Activated CD4-positive, alpha-beta T cell treated with anti-CD3 and anti-CD28 coated beads, Interleukin-2, amount 10 ng/mL, durations not matched to agents 24 days and 14 days (primary cell): ENCODE data around the gene CFAP221. TPM values are rescaled to one million over a fixed set of nuclear protein-coding genes. Genes with fewer than 3 reads are reported as not detected.

Experiments used
- DNase-seq: peaks from one replicate; pipeline ENCODE4 v3.0.0; 2022
- H3K27ac Mint-ChIP-seq: one replicate; pipeline ENCODE4 v1.8.0; 2022; ENCODE audit warnings: mild to moderate bottlenecking, mixed read lengths
- H3K27me3 Mint-ChIP-seq: one replicate; pipeline ENCODE4 v1.8.0; 2022; ENCODE audit warnings: mixed read lengths
- H3K36me3 Mint-ChIP-seq: one replicate; pipeline ENCODE4 v1.8.0; 2022; ENCODE audit warnings: low read depth, mild to moderate bottlenecking, mixed read lengths
- H3K4me1 Mint-ChIP-seq: one replicate; pipeline ENCODE4 v1.8.0; 2021; ENCODE audit warnings: mixed read lengths
- H3K4me3 Mint-ChIP-seq: one replicate; pipeline ENCODE4 v1.8.0; 2022; ENCODE audit warnings: mild to moderate bottlenecking, moderate library complexity, mixed read lengths
- H3K9me3 Mint-ChIP-seq: one replicate; pipeline ENCODE4 v1.8.0; 2021; ENCODE audit warnings: mixed read lengths
- intact Hi-C: fragments of 100-400 bp; cut with micrococcal nuclease; formaldehyde crosslinking; loops from one replicate; pipeline ENCODE4 v1.15.1; 2023
- total RNA-seq: library from RNA; stranded (reverse); gene quantifications from 2 replicates; pipeline ENCODE4 v1.2.3, GENCODE V29; 2022

The CFAP221 gene
- total RNA-seq, 1 donor from 2014 or later = not detected

DNA sequence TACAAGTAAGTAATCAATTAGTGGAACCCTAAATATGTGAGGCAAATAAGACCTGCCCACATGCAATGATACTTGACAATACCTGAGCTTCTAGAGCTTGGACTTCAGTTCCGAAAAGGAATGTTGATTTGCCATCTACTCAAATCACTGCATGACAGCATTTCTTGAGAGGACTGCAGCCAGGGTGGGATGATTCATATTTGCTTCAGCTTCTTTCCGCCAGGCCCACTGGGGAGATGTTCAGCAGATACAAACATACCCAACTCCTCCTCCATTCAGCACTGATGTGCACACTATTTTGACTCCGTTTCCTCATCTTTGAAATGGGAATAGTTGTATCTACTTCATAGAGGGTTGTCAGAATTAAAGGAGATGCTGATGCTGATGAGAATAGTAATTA, 106.0 kb downstream of the CFAP221 start:
- no peaks in the 10 kb centered on the region for H3K4me1 Mint-ChIP-seq
- DNase-seq = no peak
- no peak overlapping the region for H3K4me3 Mint-ChIP-seq
- no peaks in the 10 kb centered on the region for H3K9me3 Mint-ChIP-seq
- intact Hi-C loops = no loop called here
- H3K27me3 Mint-ChIP-seq = peaks cover 24% of the 10 kb centered on the region
- no peak overlapping the region for H3K27ac Mint-ChIP-seq
- no peaks in the 10 kb centered on the region for H3K36me3 Mint-ChIP-seq

DNA sequence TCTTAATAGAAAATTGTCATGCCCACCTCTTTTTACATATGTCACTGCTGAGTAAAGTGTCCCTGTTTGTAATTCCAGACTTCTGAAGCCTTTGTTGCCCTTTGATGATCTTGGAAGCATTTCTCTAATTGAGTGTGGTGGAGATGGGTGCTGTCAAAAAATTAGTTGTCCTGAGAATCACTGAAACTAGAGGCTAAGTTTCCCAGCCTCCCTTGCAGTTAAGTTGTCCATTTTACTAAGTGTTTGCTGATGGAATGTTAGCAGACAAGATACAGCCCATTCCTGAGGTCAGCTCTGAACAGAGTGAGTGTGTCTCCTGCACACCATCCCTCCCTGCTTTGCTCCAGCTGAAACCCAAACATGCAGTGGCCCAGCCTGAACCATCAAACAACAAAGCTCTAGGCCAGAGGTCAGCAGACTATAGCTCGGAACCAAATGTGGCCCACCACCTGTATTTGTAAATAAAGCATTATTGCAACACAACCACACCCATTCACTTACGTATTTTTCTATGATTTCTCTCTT, 106.7 kb downstream of the CFAP221 start:
- intact Hi-C loops = no loop called here
- Mint-ChIP-seq H3K27ac (no peak overlapping the region), H3K9me3 (no peaks in the 10 kb centered on the region), H3K27me3 (peaks cover 26% of the 10 kb centered on the region), H3K4me3 (no peak overlapping the region), H3K36me3 (no peaks in the 10 kb centered on the region), H3K4me1 (no peaks in the 10 kb centered on the region)
- no peak for DNase-seq

DNA sequence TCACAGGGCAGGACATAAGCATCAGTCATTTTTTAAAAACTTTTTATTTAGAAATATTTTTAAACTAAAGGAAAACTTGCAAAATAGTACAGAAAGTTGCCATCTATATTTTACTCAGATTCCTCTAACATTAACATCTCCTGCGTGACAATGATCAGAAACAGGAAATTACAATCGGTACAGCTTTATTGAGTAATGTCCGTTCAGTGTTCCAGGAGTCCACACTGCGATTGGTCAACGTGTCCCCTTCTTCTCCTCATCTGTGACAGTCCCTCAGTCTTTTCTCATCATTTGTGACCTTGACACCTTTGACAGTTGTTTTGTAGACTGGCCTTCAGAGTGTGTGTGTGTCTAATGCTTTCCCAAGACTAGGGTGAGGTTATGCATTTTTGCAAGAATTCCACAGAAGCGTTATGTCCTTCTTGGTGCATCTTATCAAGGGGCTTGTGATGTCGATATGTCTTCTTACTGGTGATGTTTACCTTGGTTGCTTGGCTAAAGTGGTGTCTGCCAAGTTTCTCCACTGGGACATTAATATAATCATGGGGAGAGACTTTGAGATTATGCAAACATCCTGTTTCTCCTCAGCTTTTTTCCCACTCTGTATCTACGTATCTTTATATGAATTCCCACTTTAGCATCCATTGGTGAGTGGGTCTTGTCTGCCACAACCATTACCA, 113.4 kb downstream of the CFAP221 start:
- H3K27me3 Mint-ChIP-seq = peaks cover 11% of the 10 kb centered on the region
- H3K27ac Mint-ChIP-seq = no peak overlapping the region
- intact Hi-C loops = no loop called here
- no peaks in the 10 kb centered on the region for H3K36me3 Mint-ChIP-seq
- no peaks in the 10 kb centered on the region for H3K9me3 Mint-ChIP-seq
- no peaks in the 10 kb centered on the region for H3K4me1 Mint-ChIP-seq
- H3K4me3 Mint-ChIP-seq = no peak overlapping the region
- DNase-seq = no peak

DNA sequence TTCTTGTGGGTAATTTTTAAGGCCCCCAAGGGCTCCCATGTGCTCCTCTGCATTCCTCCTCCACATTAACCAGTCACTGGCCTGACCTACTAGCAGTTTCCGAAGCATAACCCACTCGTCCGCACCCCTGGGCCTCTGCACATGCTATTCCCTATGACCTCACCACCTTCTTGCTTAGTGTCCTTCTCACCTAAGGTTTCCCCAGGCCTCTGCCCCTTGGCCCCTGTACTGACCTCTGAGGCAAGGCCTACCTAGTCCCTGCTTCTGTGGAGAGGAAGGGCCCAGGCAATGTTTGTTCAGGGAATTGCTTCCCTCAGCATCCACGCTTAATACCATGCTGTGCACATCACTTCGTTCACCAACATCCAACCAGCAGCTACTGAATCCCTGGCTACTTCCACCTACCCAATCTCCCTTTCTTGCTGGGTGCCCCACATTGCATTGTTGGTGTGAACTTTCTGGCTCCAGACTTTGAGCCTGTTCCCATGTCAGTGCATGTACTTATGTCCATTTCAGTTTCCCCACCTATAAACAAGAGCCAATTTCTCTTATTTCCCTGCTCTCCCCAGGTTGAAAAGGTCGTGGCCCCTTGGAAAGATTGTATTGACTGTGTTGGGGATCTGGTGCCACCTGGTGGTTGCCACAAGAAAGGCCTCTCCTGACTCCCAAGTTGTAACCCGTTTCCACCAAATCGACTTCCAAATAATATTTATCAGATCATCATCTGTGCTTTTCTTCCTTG, 115.5 kb downstream of the CFAP221 start:
- H3K27ac Mint-ChIP-seq = no peak overlapping the region
- H3K4me3 Mint-ChIP-seq = no peak overlapping the region
- DNase-seq = peak; percentile 78
- peaks cover 14% of the 10 kb centered on the region for H3K4me1 Mint-ChIP-seq
- intact Hi-C loops = loop anchor here (1.0 to 5.0 kb wide), 3 partner anchors 18 to 777 kb away; no protein-coding TSS in a partner anchor
- no peaks in the 10 kb centered on the region for H3K36me3 Mint-ChIP-seq
- H3K9me3 Mint-ChIP-seq = peaks cover 4% of the 10 kb centered on the region
- peaks cover 8% of the 10 kb centered on the region for H3K27me3 Mint-ChIP-seq

DNA sequence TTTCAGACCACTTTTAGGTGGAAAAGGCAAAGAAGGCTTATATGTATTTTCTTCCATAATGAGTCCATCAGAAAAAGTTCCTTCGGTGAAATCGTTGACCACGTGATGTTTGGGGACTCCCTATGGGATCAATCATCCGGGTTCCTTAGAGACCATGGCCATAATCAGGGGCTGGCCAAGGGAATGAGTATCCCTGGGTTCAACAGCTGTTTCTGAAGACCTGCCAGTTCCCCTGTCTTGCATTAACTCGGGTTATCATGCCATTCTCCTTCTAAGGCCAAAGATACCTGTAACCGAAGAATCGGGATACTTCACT, 116.1 kb downstream of the CFAP221 start:
- no peak overlapping the region for H3K4me3 Mint-ChIP-seq
- H3K4me1 Mint-ChIP-seq = peaks cover 14% of the 10 kb centered on the region
- H3K27ac Mint-ChIP-seq = no peak overlapping the region
- no peak for DNase-seq
- H3K36me3 Mint-ChIP-seq = no peaks in the 10 kb centered on the region
- H3K9me3 Mint-ChIP-seq = peaks cover 9% of the 10 kb centered on the region
- intact Hi-C loops = loop anchor here (1.0 to 5.0 kb wide), 3 partner anchors 19 to 778 kb away; no protein-coding TSS in a partner anchor
- peaks cover 9% of the 10 kb centered on the region for H3K27me3 Mint-ChIP-seq

DNA sequence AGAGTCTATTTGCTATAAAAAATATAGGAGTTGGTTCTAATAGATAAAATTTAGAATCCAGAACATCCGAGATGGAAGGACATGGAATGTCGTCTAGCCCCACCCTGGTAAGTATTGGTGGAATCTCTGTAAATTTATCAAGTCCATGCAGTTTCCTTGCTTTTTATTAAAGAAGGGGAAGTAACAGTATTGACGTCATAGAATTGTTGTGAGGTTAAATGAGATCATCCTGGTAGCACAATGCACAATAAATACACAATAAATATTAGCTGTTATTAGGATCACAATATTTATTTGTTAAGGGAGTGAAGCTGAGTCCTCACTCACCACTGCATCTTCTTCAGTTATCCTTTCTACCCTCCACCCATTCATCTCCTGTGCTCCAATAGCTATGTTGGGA, 118.0 kb downstream of the CFAP221 start:
- intact Hi-C loops = loop anchor here (5.0 kb wide), 2 partner anchors 145 to 780 kb away; no protein-coding TSS in a partner anchor
- H3K4me3 Mint-ChIP-seq = no peak overlapping the region
- peaks cover 13% of the 10 kb centered on the region for H3K9me3 Mint-ChIP-seq
- H3K36me3 Mint-ChIP-seq = no peaks in the 10 kb centered on the region
- peaks cover 15% of the 10 kb centered on the region for H3K27me3 Mint-ChIP-seq
- H3K27ac Mint-ChIP-seq = no peak overlapping the region
- no peak for DNase-seq
- H3K4me1 Mint-ChIP-seq = peaks cover 14% of the 10 kb centered on the region

DNA sequence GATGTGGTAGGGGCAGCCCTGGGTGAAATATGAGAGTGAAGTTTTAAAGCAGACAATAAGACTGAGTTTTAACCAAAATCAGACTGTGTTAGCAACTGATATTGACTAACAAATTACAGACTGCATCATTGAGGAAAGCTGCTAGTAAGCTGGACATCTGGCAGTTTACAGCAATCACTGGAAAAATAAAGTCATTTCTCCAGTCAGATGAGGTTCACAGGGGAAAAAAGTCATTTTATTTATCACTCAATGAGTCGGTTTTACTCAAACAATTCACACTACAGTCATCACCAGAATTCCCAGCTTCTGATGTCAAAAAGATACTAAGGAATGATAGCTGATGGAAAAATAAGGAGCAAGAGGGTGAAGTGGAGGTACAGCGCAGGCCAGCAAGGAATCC, 124.3 kb downstream of the CFAP221 start:
- Mint-ChIP-seq H3K9me3 (peaks cover 13% of the 10 kb centered on the region), H3K27me3 (peaks cover 20% of the 10 kb centered on the region), H3K4me3 (no peak overlapping the region), H3K4me1 (peaks cover 10% of the 10 kb centered on the region), H3K27ac (no peak overlapping the region), H3K36me3 (no peaks in the 10 kb centered on the region)
- DNase-seq = no peak
- intact Hi-C loops = no loop called here

DNA sequence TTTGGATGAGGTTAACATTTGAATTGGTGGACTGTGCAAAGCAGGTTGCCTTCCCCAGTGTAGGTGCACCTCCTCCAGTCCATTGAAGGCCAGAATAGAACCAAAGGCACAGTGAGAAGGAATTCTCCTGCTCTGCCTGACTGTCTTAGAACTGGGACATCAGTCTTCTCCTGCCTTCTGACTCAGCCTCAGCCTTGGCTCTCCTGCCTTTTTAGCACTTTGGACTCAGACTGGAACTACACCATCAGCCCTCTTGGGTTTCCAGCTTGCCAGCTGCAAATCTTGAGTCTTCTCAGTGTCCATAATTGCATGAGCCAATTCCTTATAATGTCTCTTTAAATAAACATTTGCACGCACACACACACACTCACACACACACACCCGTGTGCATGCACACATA, 126.8 kb downstream of the CFAP221 start:
- DNase-seq = no peak
- Mint-ChIP-seq H3K27me3 (peaks cover 11% of the 10 kb centered on the region), H3K4me3 (no peak overlapping the region), H3K36me3 (no peaks in the 10 kb centered on the region), H3K9me3 (no peaks in the 10 kb centered on the region), H3K27ac (no peak overlapping the region), H3K4me1 (peaks cover 3% of the 10 kb centered on the region)
- intact Hi-C loops = no loop called here

DNA sequence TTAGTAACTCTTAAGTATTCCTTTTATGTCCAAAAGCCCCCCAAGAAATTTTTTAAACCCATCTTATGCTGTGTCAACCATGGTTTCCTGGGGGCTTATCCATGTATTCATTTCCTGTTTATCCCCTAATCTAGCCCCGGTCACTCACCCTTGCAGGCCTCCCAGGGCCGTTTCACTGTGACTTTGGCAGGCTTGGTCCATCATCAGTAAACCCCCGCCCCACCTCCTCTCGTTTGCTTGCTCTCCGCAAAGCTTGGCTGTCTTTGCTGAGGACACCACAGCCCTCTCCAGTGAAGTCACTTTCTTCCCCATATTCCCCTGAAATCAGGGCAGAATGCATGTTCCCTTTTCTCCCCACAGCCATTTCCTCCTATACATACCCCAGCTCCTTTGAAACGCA, 127.5 kb downstream of the CFAP221 start:
- H3K27ac Mint-ChIP-seq = no peak overlapping the region
- H3K27me3 Mint-ChIP-seq = peaks cover 13% of the 10 kb centered on the region
- no peak for DNase-seq
- H3K4me3 Mint-ChIP-seq = no peak overlapping the region
- H3K4me1 Mint-ChIP-seq = peaks cover 3% of the 10 kb centered on the region
- intact Hi-C loops = no loop called here
- no peaks in the 10 kb centered on the region for H3K9me3 Mint-ChIP-seq
- H3K36me3 Mint-ChIP-seq = no peaks in the 10 kb centered on the region

DNA sequence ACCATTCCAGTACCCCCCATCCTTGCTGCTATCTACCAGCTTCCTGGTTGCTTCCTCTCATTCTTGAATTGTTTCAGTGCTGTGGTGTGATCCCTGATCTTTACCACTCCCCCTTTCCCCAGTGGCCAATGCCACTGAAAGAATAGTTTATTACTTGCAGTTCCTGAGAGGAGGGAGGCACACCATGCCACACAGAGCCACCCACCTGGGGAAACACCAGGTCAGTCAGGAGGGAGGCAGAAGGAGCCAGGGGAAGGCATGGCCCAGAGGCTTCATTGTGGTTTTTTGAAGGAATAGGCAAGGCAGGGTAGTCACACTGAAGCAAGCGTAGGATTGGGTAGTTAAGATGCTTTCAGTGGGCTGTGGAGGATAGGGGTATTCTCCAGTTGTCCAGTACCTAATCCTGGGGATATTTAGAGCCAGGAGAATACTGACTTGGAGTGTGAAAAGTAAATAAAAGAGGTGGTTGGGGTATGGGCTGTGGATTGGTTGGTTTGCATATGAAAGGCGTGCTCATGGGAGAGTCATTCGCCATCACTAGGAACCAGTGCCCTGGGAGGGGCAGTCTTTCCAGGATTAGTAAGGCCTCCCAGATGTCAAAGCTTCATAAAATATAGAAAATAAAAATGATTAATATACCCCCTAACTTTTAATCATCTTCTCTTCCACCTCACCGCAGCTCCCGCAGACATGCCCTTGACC, 128.1 kb downstream of the CFAP221 start:
- intact Hi-C loops = no loop called here
- Mint-ChIP-seq H3K36me3 (no peaks in the 10 kb centered on the region), H3K27ac (no peak overlapping the region), H3K4me3 (no peak overlapping the region), H3K9me3 (no peaks in the 10 kb centered on the region), H3K4me1 (peaks cover 3% of the 10 kb centered on the region), H3K27me3 (peaks cover 9% of the 10 kb centered on the region)
- no peak for DNase-seq

DNA sequence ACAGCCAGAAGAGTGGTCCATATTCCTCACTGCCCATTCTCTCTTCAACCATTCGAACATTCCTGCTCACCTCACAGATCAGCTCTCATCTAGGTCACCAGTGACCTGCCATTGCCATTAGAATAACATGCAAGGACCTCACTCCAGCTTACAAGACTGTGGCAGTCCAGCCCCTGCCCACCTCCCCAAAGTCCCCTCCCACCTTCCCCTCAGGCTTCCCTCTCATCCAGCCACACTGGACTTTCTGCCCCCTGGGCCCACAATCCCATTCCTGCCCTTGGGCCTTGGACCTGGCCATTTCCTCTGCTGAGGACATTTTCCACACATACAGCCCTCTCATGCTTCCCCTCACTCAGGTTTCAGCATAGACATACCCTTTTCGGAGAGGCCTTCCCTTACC, 129.5 kb downstream of the CFAP221 start:
- no peak overlapping the region for H3K4me3 Mint-ChIP-seq
- H3K27me3 Mint-ChIP-seq = peaks cover 12% of the 10 kb centered on the region
- H3K36me3 Mint-ChIP-seq = no peaks in the 10 kb centered on the region
- no peak overlapping the region for H3K27ac Mint-ChIP-seq
- H3K9me3 Mint-ChIP-seq = no peaks in the 10 kb centered on the region
- no peak for DNase-seq
- peaks cover 8% of the 10 kb centered on the region for H3K4me1 Mint-ChIP-seq
- intact Hi-C loops = no loop called here

DNA sequence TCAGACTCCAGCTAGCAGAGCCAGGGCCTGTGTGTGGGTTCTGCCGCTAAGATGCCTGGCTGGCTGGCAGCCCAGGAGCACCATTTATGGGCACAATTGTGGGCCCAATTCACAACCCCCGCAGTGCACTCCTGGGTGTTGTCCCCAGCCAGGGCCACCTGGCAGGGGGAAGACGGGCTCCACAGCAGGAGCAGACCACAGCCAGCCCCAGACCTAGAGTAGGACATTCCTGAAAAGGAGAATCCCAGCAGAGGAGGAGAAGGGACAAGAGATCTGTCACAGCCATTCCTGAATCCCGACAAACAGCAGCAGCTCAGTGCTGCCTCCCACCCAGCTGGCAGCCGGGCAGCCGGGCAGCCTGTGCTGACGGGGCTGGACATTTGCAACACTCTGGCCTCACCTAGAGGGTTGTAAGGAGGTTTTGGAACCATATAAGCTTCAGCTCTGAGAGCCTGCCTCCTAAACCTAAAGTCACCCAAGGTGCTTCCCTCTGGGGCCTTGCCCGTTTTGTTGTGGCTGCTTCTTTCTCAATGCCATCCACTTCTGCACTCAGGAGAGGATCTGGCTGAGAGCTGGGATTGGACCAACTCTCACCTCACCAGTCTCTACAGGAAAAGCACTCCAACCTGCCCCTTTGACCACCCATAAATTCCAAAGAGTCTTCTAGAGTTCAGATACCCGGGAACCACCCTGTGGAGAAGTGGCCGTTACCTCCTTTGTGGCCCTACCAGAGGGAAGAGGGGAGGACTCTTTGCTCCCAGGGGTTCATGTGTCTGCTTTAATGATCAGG, 130.7 kb downstream of the CFAP221 start:
- intact Hi-C loops = loop anchor here (5.0 kb wide), 3 partner anchors 308 to 557 kb away; partner anchors contain the start of genes C2orf76, DBI and EPB41L5
- Mint-ChIP-seq H3K9me3 (no peaks in the 10 kb centered on the region), H3K4me3 (no peak overlapping the region), H3K27me3 (peaks cover 12% of the 10 kb centered on the region), H3K36me3 (peaks cover 5% of the 10 kb centered on the region), H3K4me1 (peaks cover 13% of the 10 kb centered on the region), H3K27ac (no peak overlapping the region)
- no peak for DNase-seq

DNA sequence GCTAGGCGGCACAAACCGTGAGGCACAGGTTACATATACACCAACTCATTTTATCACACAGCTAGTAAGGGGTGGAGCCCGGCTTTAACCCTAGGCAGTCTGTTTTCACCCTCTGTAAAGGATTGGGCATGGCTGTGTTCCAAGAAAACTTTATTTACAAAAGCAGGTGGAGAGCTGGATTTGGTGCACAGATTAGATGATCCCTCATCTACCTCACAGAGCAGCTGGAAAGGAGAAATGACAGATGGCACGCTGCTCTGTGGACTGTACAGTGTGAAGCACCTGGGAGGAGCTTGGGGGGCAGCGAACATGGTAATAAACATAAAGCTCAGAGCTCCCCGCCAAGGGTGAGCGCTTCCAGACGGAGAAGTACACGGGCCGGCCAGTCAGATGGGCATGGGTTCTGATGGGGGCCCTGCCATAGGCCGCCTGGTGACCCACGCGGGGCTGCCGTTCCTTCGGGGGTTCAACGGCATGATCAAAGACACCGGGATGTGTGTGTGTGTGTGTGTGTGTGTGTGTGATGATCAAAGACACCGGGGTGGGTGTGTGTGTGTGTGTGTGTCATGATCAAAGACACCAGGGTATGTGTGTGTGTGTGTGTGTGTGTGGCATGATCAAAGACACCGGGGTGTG, 133.9 kb downstream of the CFAP221 start:
- intact Hi-C loops = loop anchor here (2.0 to 5.0 kb wide), 4 partner anchors 19 to 554 kb away; partner anchors contain the start of genes C2orf76, DBI and EPB41L5
- Mint-ChIP-seq H3K27me3 (peaks cover 12% of the 10 kb centered on the region), H3K36me3 (peaks cover 13% of the 10 kb centered on the region), H3K4me3 (peak overlapping the region; percentile 87), H3K9me3 (no peaks in the 10 kb centered on the region), H3K4me1 (peaks cover 24% of the 10 kb centered on the region), H3K27ac (peak overlapping the region; percentile 76)
- DNase-seq = peak; percentile 70
